PC-3 (cell line): ENCODE results near the gene PPM1L.

Source experiments
- EZH2 ChIP-seq: fragments of 300-600 bp; sonication (generic); IDR thresholded peaks from one replicate; pipeline ENCODE4 v1.6.1; 2017; ENCODE audit warnings: antibody characterized with exemption, mild to moderate bottlenecking, low read length; ENCODE audit not compliant: unreplicated experiment
- EZH2phosphoT487 ChIP-seq: fragments of 300-600 bp; sonication (generic); IDR thresholded peaks from 2 replicates; pipeline ENCODE4 v1.6.1; 2018; ENCODE audit warnings: mild to moderate bottlenecking, antibody characterized with exemption, low read length, borderline replicate concordance
- TF ChIP-seq, protein P1 (sequence below): fragments of 300-600 bp; sonication (generic); conservative IDR thresholded peaks from 2 replicates; pipeline ENCODE4 v1.5.1; 2017; ENCODE audit warnings: antibody characterized with exemption, low read depth, mild to moderate bottlenecking, low read length

DNA sequence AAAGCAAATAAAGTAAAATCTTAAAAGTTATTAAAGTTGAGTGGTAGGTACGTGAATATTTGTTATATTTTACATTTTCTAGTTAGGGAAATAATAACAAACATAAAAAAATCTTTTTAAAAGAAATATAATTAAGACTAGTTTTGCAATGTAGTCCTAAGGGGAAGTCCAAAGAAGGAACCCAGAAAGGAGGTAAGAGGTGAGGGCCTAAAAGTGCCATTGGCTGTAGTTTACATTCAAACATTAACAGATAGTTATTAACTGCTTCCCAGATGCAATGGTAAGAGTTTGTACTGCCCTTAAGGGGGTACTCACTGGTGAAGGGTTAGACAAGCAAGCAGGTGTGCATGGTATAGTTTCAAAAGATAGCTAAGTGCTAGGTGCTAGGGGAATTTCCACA lies 269.9 kb downstream of the PPM1L start:
- TF ChIP-seq, protein P1, sequence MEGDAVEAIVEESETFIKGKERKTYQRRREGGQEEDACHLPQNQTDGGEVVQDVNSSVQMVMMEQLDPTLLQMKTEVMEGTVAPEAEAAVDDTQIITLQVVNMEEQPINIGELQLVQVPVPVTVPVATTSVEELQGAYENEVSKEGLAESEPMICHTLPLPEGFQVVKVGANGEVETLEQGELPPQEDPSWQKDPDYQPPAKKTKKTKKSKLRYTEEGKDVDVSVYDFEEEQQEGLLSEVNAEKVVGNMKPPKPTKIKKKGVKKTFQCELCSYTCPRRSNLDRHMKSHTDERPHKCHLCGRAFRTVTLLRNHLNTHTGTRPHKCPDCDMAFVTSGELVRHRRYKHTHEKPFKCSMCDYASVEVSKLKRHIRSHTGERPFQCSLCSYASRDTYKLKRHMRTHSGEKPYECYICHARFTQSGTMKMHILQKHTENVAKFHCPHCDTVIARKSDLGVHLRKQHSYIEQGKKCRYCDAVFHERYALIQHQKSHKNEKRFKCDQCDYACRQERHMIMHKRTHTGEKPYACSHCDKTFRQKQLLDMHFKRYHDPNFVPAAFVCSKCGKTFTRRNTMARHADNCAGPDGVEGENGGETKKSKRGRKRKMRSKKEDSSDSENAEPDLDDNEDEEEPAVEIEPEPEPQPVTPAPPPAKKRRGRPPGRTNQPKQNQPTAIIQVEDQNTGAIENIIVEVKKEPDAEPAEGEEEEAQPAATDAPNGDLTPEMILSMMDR = no peak
- TF ChIP-seq EZH2 = no peak
- TF ChIP-seq EZH2phosphoT487 = no peak
